ENCODE data around the gene CCDC9B.

The CCDC9B gene

DNA sequence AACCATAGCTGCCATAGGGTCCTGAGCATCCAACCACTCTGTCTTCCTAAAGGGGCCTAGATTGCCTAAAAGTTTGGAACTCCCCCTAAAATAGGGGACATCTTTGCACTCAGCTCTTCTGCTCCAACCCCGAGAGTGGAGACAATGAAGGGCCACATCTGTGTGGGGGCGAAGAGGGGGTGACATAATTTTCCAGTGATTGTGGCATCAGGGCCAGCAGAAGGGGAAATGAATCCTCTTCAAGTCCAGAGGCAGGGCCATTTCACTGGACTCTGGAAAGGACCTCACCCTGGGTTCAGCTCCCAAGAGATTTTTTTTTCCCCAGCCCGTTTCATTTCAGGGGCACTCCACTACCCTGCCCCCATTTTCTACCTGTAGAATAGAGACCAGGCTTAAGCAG, 53.2 kb downstream of the CCDC9B start:
- no peak overlapping the region for H3K4me3 ChIP-seq (ENCODE audit: control insufficient read depth, low read depth, low read length)
- no peak for TF ChIP-seq CTCF (IDR thresholded peaks at IDR 0.05; ENCODE audit: control insufficient read depth, insufficient read depth, low read depth, low read length, missing control alignments)
- DNase-seq (ENCODE audit: low read depth): no peak

- DNase-seq (ENCODE audit: low read depth): no peak
- TF ChIP-seq CTCF (IDR thresholded peaks at IDR 0.05; ENCODE audit: control insufficient read depth, insufficient read depth, low read depth, low read length, missing control alignments): no peak
- H3K4me3 ChIP-seq (ENCODE audit: control insufficient read depth, low read depth, low read length): no peak overlapping the region
These were observed 53.9 kb downstream of the CCDC9B start for GRCh38 chr15:40286794-40287193.

DNA sequence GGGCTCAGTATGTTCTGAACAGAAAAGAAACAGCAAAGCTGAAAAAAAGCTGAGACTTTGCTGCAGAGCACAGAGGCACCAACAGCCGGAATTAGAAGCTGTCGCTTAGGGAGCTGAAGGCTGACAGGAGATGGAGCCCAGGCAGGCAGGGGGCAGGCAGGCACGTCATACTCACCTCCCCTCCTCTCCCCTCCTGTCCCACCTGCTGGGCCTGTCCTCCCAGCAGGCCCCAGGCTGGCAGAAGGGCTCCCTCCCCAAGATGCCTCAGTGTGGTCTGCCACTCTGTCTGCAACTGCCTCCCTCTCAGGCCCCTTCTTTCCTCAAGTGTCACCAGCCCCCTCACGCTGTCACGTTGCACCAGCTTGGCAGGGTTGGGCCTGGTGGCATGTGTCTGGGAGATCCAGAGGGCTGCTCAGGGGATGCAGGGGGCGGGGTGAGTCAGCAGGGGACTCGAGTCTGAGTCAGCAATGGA, 54.6 kb downstream of the CCDC9B start:
- DNase-seq (ENCODE audit: low read depth): no peak
- no peak overlapping the region for H3K4me3 ChIP-seq (ENCODE audit: control insufficient read depth, low read depth, low read length)
- no peak for TF ChIP-seq CTCF (IDR thresholded peaks at IDR 0.05; ENCODE audit: control insufficient read depth, insufficient read depth, low read depth, low read length, missing control alignments)

GRCh38 chr15:40285554-40286011, 55.2 kb downstream of the CCDC9B start:
- no peak for TF ChIP-seq CTCF (IDR thresholded peaks at IDR 0.05; ENCODE audit: control insufficient read depth, insufficient read depth, low read depth, low read length, missing control alignments)
- no peak for DNase-seq (ENCODE audit: low read depth)
- no peak overlapping the region for H3K4me3 ChIP-seq (ENCODE audit: control insufficient read depth, low read depth, low read length)

GRCh38 chr15:40285151-40285550, 55.6 kb downstream of the CCDC9B start:
- no peak for DNase-seq (ENCODE audit: low read depth)
- no peak for TF ChIP-seq CTCF (IDR thresholded peaks at IDR 0.05; ENCODE audit: control insufficient read depth, insufficient read depth, low read depth, low read length, missing control alignments)
- H3K4me3 ChIP-seq (ENCODE audit: control insufficient read depth, low read depth, low read length): no peak overlapping the region

DNA sequence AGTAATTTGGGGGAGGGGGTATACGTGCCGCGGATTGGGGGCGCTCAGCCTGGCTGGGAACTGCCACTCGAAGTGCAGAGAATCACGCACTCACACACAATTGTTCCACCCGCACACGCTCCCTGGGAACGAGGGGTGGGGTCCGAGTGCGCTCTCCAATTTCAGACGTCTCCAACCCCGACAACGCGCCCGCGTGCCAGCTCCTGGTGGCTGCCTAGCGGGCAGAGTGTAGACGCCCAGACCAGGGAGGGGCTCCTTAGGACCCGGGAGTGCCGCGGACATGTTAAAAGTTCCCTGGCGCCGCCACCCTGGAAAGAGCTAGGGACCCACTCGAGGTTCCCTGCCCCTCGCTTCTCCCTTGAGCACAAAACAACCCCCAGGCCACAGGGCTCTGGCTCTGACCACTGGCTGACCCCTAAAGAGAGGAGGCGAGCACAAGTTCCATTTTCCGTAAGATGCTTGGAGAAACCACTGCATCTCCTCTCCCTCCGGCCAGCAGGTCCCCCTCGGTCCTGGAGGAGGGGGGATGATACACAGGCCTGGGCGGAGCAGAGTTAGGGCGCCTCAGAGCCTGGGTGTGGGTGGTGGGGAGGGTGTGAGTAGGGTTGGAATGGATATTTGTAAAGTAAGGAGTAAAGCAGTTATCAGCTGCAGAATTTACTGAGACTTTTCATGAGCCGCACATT, 57.0 kb downstream of the CCDC9B start:
- no peak overlapping the region for H3K4me3 ChIP-seq (ENCODE audit: control insufficient read depth, low read depth, low read length)
- no peak for DNase-seq (ENCODE audit: low read depth)
- TF ChIP-seq CTCF (IDR thresholded peaks at IDR 0.05; ENCODE audit: control insufficient read depth, insufficient read depth, low read depth, low read length, missing control alignments): no peak

All from AG09309 (cell line).